GM10266 (cell line): ENCODE data around the gene PLBD1.

Experiments
- DNase-seq: peaks from one replicate; pipeline ENCODE4 v3.0.0; 2012; ENCODE audit errors: extremely low spot score
- CTCF ChIP-seq: IDR thresholded peaks from 2 replicates; pipeline ENCODE4 v1.5.1; 2012; ENCODE audit warnings: mild to moderate bottlenecking, low read depth; ENCODE audit not compliant: control insufficient read depth, insufficient read depth; ENCODE audit errors: missing control alignments

Gene PLBD1

GRCh38 chr12:14570231-14570630 is 2.5 kb upstream of the PLBD1 start:
- no peak for TF ChIP-seq CTCF
- no peak for DNase-seq

- DNase-seq = no peak
- TF ChIP-seq CTCF = no peak
Measured at GRCh38 chr12:14564336-14564959, 3.2 kb downstream of the PLBD1 start.

GRCh38 chr12:14563046-14563445 is 4.6 kb downstream of the PLBD1 start:
- TF ChIP-seq CTCF = no peak

GRCh38 chr12:14562279-14562678 is 5.4 kb downstream of the PLBD1 start:
- DNase-seq = no peak
- no peak for TF ChIP-seq CTCF

More at GRCh38 chr12:14563046-14563445, 4.6 kb downstream of the PLBD1 start:
- DNase-seq = no peak

- DNase-seq = no peak
- TF ChIP-seq CTCF = no peak
Measured at GRCh38 chr12:14561677-14562238, 5.9 kb downstream of the PLBD1 start.

- DNase-seq = no peak
- TF ChIP-seq CTCF = no peak
Measured at GRCh38 chr12:14560904-14561574, 6.6 kb downstream of the PLBD1 start.

- no peak for TF ChIP-seq CTCF
- DNase-seq = no peak
Measured at GRCh38 chr12:14558473-14558959, 9.2 kb downstream of the PLBD1 start.
